ENCODE data around the gene LHFPL4. TPM values are rescaled to one million over a fixed set of nuclear protein-coding genes. Genes with fewer than 3 reads are reported as not detected.

Gene LHFPL4
- total and polyA plus RNA-seq, 2 of the 8 experiments (the other 6 are each of a cell fraction or from before 2014, with no cell fraction given), result 5.0 to 16.9 TPM

DNA sequence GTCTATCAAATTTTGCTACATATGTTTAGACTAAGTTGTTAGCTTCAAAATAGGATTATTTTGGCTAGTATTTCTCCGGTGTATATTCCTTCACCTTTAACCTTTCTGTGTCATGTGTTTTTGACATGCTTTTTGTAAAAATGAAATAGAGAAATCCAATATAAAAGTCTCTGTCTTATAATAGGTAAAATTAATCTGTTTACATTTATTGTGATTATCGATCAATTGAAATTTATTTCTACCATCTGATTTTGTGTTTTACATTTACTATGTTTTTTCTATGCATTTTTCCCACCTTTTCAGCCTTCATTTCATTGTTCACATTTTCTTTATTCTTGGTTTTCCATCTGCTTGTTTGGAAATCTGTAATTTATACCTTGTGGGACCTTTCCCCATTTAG is 11.7 kb upstream of the LHFPL4 start (continued):
- TF ChIP-seq, protein P1, sequence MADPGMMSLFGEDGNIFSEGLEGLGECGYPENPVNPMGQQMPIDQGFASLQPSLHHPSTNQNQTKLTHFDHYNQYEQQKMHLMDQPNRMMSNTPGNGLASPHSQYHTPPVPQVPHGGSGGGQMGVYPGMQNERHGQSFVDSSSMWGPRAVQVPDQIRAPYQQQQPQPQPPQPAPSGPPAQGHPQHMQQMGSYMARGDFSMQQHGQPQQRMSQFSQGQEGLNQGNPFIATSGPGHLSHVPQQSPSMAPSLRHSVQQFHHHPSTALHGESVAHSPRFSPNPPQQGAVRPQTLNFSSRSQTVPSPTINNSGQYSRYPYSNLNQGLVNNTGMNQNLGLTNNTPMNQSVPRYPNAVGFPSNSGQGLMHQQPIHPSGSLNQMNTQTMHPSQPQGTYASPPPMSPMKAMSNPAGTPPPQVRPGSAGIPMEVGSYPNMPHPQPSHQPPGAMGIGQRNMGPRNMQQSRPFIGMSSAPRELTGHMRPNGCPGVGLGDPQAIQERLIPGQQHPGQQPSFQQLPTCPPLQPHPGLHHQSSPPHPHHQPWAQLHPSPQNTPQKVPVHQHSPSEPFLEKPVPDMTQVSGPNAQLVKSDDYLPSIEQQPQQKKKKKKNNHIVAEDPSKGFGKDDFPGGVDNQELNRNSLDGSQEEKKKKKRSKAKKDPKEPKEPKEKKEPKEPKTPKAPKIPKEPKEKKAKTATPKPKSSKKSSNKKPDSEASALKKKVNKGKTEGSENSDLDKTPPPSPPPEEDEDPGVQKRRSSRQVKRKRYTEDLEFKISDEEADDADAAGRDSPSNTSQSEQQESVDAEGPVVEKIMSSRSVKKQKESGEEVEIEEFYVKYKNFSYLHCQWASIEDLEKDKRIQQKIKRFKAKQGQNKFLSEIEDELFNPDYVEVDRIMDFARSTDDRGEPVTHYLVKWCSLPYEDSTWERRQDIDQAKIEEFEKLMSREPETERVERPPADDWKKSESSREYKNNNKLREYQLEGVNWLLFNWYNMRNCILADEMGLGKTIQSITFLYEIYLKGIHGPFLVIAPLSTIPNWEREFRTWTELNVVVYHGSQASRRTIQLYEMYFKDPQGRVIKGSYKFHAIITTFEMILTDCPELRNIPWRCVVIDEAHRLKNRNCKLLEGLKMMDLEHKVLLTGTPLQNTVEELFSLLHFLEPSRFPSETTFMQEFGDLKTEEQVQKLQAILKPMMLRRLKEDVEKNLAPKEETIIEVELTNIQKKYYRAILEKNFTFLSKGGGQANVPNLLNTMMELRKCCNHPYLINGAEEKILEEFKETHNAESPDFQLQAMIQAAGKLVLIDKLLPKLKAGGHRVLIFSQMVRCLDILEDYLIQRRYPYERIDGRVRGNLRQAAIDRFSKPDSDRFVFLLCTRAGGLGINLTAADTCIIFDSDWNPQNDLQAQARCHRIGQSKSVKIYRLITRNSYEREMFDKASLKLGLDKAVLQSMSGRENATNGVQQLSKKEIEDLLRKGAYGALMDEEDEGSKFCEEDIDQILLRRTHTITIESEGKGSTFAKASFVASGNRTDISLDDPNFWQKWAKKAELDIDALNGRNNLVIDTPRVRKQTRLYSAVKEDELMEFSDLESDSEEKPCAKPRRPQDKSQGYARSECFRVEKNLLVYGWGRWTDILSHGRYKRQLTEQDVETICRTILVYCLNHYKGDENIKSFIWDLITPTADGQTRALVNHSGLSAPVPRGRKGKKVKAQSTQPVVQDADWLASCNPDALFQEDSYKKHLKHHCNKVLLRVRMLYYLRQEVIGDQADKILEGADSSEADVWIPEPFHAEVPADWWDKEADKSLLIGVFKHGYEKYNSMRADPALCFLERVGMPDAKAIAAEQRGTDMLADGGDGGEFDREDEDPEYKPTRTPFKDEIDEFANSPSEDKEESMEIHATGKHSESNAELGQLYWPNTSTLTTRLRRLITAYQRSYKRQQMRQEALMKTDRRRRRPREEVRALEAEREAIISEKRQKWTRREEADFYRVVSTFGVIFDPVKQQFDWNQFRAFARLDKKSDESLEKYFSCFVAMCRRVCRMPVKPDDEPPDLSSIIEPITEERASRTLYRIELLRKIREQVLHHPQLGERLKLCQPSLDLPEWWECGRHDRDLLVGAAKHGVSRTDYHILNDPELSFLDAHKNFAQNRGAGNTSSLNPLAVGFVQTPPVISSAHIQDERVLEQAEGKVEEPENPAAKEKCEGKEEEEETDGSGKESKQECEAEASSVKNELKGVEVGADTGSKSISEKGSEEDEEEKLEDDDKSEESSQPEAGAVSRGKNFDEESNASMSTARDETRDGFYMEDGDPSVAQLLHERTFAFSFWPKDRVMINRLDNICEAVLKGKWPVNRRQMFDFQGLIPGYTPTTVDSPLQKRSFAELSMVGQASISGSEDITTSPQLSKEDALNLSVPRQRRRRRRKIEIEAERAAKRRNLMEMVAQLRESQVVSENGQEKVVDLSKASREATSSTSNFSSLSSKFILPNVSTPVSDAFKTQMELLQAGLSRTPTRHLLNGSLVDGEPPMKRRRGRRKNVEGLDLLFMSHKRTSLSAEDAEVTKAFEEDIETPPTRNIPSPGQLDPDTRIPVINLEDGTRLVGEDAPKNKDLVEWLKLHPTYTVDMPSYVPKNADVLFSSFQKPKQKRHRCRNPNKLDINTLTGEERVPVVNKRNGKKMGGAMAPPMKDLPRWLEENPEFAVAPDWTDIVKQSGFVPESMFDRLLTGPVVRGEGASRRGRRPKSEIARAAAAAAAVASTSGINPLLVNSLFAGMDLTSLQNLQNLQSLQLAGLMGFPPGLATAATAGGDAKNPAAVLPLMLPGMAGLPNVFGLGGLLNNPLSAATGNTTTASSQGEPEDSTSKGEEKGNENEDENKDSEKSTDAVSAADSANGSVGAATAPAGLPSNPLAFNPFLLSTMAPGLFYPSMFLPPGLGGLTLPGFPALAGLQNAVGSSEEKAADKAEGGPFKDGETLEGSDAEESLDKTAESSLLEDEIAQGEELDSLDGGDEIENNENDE (IDR thresholded peaks at IDR 0.05; ENCODE audit: insufficient replicate concordance, low read length), result no peak
- TF ChIP-seq CBX8 (IDR thresholded peaks at IDR 0.05; ENCODE audit: borderline replicate concordance, low read depth, low read length) (no peak), GABPA (IDR thresholded peaks at IDR 0.05; ENCODE audit: borderline replicate concordance, insufficient read depth, low read length) (no peak), TAF1 (IDR thresholded peaks at IDR 0.05; ENCODE audit: low read depth, low read length) (no peak)

Measured in H1 (cell line).